ENCODE results near the gene MBIP.

GRCh38 chr14:36302823-36303222 lies 17.6 kb downstream of the MBIP start:
- TF ChIP-seq ZNF24 (tag by site-specific recombination; IDR thresholded peaks at IDR 0.05), result no peak
- TF ChIP-seq CTCF (tag by site-specific recombination; IDR thresholded peaks at IDR 0.05), result no peak
- TF ChIP-seq ZNF530 (tag by site-specific recombination; IDR thresholded peaks at IDR 0.05; ENCODE audit: low read depth), result no peak
